ENCODE measurements around the gene NOXA1.
"Not testable (repeated sequence)": the region's sequence is repeated elsewhere in the genome, so short reads cannot be mapped to it uniquely, and the experiment has no call there.

DNA sequence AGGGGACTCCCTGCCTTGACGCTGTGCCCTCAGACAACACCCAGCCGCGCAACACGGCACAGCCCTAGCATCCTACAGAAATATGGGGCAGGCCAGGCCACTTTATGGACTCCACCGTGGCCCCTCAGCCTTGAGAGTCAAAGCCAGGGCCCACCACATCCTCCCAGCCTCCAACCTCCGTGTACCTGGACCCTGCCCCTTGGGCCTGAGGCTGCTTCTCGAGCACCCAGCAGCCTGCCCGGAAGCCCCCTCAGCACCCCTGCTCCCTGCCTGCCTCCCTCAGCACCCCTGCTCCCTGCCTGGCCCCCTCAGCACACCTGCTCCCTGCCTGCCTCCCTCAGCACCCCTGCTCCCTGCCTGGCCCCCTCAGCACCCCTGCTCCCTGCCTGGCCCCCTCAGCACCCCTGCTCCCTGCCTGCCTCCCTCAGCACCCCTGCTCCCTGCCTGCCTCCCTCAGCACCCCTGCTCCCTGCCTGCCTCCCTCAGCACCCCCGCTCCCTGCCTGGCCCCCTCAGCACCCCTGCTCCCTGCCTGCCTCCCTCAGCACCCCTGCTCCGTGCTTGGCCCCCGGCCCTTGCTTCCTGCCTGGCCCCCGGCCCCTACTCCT lies 36.6 kb upstream of the NOXA1 start:
- TF ChIP-seq, protein P1, sequence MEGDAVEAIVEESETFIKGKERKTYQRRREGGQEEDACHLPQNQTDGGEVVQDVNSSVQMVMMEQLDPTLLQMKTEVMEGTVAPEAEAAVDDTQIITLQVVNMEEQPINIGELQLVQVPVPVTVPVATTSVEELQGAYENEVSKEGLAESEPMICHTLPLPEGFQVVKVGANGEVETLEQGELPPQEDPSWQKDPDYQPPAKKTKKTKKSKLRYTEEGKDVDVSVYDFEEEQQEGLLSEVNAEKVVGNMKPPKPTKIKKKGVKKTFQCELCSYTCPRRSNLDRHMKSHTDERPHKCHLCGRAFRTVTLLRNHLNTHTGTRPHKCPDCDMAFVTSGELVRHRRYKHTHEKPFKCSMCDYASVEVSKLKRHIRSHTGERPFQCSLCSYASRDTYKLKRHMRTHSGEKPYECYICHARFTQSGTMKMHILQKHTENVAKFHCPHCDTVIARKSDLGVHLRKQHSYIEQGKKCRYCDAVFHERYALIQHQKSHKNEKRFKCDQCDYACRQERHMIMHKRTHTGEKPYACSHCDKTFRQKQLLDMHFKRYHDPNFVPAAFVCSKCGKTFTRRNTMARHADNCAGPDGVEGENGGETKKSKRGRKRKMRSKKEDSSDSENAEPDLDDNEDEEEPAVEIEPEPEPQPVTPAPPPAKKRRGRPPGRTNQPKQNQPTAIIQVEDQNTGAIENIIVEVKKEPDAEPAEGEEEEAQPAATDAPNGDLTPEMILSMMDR (conservative IDR thresholded peaks at IDR 0.05 in 1 of 2, IDR thresholded peaks at IDR 0.05 in 1 of 2; ENCODE audit: low read depth in 1 of 2, low read length in 2 of 2) = not testable (repeated sequence)
- TF ChIP-seq EZH2 (IDR thresholded peaks at IDR 0.05; ENCODE audit: low read length, missing control alignments) = not testable (repeated sequence)

All from fibroblast of lung (primary cell).